ENCODE data around the gene BTK. TPM values are rescaled to one million over a fixed set of nuclear protein-coding genes. Genes with fewer than 3 reads are reported as not detected.

BTK gene
- total RNA-seq, 1 experiment from 2014 or later: 0.37 TPM

DNA sequence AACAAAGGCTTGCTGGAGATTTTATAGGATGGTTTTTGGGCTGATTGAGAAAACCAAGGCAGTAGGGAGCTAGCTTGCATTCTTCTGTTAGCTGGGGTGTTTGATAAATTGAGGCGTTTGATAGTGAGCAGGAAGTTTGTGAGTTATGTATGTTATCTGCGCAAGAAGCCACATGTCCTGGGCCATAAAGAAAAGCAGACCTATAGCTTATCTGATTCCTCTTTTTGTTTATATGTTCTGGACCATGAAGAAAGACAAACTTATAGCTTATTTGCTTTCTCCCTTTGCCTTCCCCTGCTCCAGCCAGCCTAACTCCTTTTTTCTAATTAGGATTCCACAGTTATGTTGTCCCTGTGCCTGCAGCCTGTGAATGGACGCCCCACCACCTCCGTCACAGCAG lies 31.2 kb upstream of the BTK start:
- Histone ChIP-seq H3K27ac (ENCODE audit: low read depth, low read length) (no peak overlapping the region), H3K4me1 (ENCODE audit: control insufficient read depth in 1 of 2, insufficient read depth in 2 of 2, low read length in 2 of 2) (no peaks in the 10 kb centered on the region), H3K27me3 (ENCODE audit: insufficient read depth, low read length) (no peaks in the 10 kb centered on the region), H3K9me2 (ENCODE audit: insufficient read depth) (no peaks in the 10 kb centered on the region), H3K4me2 (ENCODE audit: low read length) (no peak overlapping the region), H3K36me3 (ENCODE audit: control insufficient read depth in 1 of 2, insufficient read depth in 2 of 2, low read length in 2 of 2) (peaks cover 5 to 8% of the 10 kb centered on the region in 2 experiments; a peak in 3 of 4 replicates), H3K79me2 (ENCODE audit: insufficient read depth, low read length) (peaks cover 18% of the 10 kb centered on the region), H4K20me1 (ENCODE audit: insufficient read depth) (no peaks in the 10 kb centered on the region), H3K9me3 (ENCODE audit: control insufficient read depth in 1 of 2, insufficient read depth in 1 of 2, low read depth in 1 of 2, low read length in 2 of 2) (no peaks in the 10 kb centered on the region), H2AFZ (ENCODE audit: low read depth, low read length, poor library complexity, severe bottlenecking) (no peak overlapping the region), H3K4me3 (replicated peaks in 1 of 2; ENCODE audit: low read depth in 1 of 2, low read length in 2 of 2) (no peak overlapping the region), H3K9ac (ENCODE audit: low read length) (no peak overlapping the region)
- ChIA-PET POLR2A (no interaction called here), CTCF (interaction anchor here (1.1 kb wide), 1 partner anchor 341 kb away, joined by 3 read pairs; no protein-coding TSS in a partner anchor), RAD21 (ENCODE audit: low non-redundant PET in 1 of 2, low total read pairs in 2 of 2, uncharacterized antibody in 2 of 2, unreplicated experiment in 2 of 2) (no interaction called here)
- intact Hi-C loops (cut with micrococcal nuclease): loop anchor here (5.0 kb wide), 1 partner anchor 180 kb away; no protein-coding TSS in a partner anchor
- no TSS peak for BruUV-seq (replicated peaks)
- DNase-seq (ENCODE audit: low read depth, low spot score): no peak
- TF ChIP-seq EZH2phosphoT487 (IDR thresholded peaks at IDR 0.05; ENCODE audit: borderline replicate concordance) (no peak), JUND (IDR thresholded peaks at IDR 0.05) (no peak), SIN3A (IDR thresholded peaks at IDR 0.05; ENCODE audit: low read depth) (no peak), EZH2 (IDR thresholded peaks at IDR 0.05) (no peak), SRF (IDR thresholded peaks at IDR 0.05; ENCODE audit: low read depth) (no peak), ZFX (IDR thresholded peaks at IDR 0.05) (no peak), ELF1 (IDR thresholded peaks at IDR 0.05; ENCODE audit: borderline replicate concordance, low read depth) (no peak), FOSL1 (IDR thresholded peaks at IDR 0.05; ENCODE audit: low read depth) (no peak), TCF7L2 (IDR thresholded peaks at IDR 0.05; ENCODE audit: borderline replicate concordance, extremely low read depth, insufficient read depth, insufficient read length) (no peak), POLR2A (IDR thresholded peaks at IDR 0.05; ENCODE audit: borderline replicate concordance, extremely low read depth, insufficient read depth, insufficient read length) (no peak)
- TF ChIP-seq, protein P1, sequence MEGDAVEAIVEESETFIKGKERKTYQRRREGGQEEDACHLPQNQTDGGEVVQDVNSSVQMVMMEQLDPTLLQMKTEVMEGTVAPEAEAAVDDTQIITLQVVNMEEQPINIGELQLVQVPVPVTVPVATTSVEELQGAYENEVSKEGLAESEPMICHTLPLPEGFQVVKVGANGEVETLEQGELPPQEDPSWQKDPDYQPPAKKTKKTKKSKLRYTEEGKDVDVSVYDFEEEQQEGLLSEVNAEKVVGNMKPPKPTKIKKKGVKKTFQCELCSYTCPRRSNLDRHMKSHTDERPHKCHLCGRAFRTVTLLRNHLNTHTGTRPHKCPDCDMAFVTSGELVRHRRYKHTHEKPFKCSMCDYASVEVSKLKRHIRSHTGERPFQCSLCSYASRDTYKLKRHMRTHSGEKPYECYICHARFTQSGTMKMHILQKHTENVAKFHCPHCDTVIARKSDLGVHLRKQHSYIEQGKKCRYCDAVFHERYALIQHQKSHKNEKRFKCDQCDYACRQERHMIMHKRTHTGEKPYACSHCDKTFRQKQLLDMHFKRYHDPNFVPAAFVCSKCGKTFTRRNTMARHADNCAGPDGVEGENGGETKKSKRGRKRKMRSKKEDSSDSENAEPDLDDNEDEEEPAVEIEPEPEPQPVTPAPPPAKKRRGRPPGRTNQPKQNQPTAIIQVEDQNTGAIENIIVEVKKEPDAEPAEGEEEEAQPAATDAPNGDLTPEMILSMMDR (IDR thresholded peaks at IDR 0.05 in 2 of 3, conservative IDR thresholded peaks at IDR 0.05 in 1 of 3; ENCODE audit: borderline replicate concordance in 1 of 3, insufficient read depth in 1 of 3, low read depth in 2 of 3, low read length in 2 of 3): no peak
- TF ChIP-seq, protein P2, sequence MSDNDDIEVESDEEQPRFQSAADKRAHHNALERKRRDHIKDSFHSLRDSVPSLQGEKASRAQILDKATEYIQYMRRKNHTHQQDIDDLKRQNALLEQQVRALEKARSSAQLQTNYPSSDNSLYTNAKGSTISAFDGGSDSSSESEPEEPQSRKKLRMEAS (IDR thresholded peaks at IDR 0.05): no peak
- TF ChIP-seq, protein P3, sequence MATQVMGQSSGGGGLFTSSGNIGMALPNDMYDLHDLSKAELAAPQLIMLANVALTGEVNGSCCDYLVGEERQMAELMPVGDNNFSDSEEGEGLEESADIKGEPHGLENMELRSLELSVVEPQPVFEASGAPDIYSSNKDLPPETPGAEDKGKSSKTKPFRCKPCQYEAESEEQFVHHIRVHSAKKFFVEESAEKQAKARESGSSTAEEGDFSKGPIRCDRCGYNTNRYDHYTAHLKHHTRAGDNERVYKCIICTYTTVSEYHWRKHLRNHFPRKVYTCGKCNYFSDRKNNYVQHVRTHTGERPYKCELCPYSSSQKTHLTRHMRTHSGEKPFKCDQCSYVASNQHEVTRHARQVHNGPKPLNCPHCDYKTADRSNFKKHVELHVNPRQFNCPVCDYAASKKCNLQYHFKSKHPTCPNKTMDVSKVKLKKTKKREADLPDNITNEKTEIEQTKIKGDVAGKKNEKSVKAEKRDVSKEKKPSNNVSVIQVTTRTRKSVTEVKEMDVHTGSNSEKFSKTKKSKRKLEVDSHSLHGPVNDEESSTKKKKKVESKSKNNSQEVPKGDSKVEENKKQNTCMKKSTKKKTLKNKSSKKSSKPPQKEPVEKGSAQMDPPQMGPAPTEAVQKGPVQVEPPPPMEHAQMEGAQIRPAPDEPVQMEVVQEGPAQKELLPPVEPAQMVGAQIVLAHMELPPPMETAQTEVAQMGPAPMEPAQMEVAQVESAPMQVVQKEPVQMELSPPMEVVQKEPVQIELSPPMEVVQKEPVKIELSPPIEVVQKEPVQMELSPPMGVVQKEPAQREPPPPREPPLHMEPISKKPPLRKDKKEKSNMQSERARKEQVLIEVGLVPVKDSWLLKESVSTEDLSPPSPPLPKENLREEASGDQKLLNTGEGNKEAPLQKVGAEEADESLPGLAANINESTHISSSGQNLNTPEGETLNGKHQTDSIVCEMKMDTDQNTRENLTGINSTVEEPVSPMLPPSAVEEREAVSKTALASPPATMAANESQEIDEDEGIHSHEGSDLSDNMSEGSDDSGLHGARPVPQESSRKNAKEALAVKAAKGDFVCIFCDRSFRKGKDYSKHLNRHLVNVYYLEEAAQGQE (IDR thresholded peaks at IDR 0.05; ENCODE audit: low read depth): no peak
- no peak for ATAC-seq
